HG03378 (cell line): Measurements from ENCODE around the gene SUSD1.
"Not testable (repeated sequence)": the region's sequence is repeated elsewhere in the genome, so short reads cannot be mapped to it uniquely, and the experiment has no call there.

ENCODE experiments used
- ATAC-seq: cut with Tn5 transposase; IDR thresholded peaks from one replicate; pipeline ENCODE4 v1.9.1; 2021; ENCODE audit warnings: mild to moderate bottlenecking, moderate library complexity; ENCODE audit not compliant: unreplicated experiment

The SUSD1 gene

GRCh38 chr9:112132356-112132755 is 42.7 kb downstream of the SUSD1 start:
- ATAC-seq: no peak

DNA sequence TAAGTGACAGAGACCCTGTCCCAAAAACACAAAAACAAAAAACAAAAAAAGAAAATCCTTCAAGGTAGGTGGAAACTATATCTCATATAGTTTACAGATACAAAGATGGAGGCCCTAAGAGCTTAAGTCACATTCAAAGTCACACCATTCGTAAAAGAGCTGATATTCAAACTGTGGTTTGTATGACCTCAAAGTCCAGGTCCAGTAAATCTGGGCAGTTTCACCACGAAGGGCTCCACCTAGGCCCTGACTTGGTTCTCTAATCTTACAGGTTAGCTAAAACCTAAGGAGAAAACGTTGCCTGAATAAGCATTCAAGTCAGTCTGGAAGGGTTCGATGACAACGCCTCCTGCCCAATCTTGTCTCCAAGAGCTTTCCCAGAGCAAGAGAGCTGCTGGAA is 44.1 kb downstream of the SUSD1 start:
- ATAC-seq: no peak

- no peak for ATAC-seq
These were observed 44.8 kb downstream of the SUSD1 start for GRCh38 chr9:112130347-112130746.

DNA sequence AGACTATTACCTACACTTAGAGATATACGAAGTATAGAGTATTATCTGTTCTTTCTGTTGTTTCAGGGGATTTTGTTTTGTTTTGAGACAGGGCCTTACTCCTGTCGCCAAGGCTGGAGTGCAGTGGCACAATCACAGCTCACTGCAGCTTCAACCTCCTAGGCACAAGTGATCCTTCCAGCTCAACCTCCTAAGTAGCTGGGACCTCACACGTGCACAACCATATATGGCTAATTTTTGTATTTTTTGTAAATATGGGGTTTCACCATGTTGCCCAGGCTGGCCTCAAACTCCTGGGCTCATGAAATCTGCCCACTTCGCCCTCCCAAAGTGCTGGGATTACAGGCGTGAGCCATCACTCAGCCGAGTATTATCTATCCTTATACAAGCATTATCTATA is 45.9 kb downstream of the SUSD1 start:
- no peak for ATAC-seq

DNA sequence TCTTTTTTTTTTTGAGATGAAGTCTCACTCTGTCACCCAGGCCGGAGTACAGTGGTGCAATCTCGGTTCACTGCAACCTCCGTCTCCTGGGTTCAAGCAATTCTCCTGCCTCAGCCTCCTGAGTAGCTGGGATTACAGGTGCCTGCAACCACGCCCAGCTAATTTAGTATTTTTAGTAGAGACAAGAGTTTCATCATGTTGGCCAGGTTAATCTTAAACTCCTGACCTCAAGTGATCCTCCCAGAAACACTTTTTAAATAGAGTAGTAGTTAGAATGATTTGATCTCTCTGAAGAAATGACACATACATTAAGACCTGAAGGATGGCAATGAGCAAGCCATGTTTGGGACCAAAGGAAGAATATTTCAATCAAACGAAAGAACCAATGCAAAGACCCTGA is 46.7 kb downstream of the SUSD1 start:
- not testable (repeated sequence) for ATAC-seq

DNA sequence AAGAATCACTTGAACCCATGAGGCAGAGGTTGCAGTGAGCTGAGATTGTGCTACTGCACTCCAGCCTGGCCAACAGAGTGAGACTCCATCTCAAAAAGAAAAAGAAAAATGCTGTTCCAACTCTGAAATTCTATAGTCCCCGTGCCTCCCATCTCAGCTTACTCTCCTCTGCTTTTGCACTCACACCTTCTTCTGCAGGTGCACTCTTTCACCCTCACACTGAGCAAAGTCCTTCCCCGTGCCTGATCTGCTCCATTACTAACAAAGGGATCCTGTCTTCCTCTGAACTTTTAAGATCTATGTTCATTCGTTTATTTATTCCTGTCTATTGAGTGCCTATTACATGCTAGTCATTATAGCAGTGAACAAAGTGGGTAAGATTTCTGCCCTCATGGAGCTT is 47.8 kb downstream of the SUSD1 start:
- no peak for ATAC-seq

- ATAC-seq: peak; percentile 50
These were observed 49.1 kb downstream of the SUSD1 start for GRCh38 chr9:112125951-112126388.

DNA sequence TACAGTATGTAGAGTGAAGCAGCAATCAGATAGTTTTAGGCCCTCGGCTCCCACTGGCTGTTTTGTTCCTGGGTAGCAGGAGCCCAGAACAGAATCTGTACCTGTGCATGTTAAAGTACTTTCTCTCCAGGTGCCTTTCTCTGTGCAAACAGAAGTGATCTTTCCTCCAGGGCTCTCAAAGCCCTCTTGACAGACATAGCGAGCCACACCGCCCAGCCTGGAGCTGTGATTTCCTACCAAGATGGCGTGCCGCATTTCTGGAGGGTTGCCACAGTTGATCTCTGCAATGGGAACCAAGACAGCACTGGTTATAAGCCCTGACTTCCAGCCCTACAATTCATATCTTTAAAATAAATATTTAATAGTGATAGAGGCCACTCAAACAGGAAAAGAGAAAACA is 50.9 kb downstream of the SUSD1 start:
- no peak for ATAC-seq

DNA sequence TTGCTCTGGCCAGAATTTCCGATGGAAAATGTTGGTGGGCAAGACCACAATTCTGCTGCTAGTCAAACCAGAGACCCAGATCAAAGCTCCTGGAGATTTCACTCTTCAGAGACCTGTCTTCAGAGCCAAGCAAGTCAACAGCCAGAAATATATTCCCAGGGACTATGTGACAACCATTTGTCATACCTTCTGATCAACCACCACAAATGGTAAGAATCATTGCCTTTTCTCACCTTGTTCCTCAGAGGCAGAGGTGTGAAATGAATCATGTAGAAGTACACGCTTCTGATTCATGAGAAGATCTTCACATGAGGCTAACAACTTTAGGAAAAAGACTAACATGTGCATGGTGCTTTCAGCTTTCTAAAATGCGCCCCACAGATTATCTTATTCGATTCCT is 53.5 kb downstream of the SUSD1 start:
- ATAC-seq: no peak

DNA sequence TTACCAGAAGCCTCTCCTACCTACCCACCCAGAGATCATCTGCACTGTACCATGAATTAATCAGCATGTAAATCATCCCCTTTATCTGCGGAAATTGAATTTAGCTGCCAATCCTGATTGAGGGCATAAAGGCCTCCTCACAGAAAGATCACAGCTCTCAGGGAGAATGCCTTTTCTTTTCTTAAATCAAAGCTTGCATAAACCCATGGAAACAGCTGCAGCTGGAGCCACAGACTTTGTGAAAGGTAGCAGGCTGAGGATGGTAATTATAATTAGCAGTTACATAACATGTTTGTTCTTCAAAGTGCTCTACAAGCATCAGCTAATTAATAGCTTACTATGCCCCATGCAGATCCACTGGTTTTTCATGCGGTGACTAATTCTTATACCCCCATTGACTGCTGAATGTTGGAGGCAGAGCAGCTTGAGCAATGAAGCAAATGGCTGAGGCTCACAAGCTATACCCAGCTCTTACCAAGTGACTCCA is 54.6 kb downstream of the SUSD1 start:
- ATAC-seq: no peak

DNA sequence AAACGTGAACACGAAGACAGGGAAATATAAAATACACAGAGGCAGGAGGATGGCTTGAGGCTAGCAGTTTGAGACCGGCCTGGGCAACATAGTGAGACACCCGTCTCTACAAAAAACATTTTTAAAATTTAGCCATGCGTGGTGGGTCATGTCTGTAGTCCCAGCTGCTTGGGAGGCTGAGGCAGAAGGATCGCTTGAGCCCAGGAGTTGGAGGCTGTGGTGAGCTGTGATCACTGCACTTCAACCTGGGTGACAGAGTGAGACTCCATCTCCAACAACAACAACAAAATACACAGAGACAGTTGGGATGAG is 55.1 kb downstream of the SUSD1 start:
- ATAC-seq: no peak

GRCh38 chr9:112119225-112120029 is 55.7 kb downstream of the SUSD1 start:
- no peak for ATAC-seq

DNA sequence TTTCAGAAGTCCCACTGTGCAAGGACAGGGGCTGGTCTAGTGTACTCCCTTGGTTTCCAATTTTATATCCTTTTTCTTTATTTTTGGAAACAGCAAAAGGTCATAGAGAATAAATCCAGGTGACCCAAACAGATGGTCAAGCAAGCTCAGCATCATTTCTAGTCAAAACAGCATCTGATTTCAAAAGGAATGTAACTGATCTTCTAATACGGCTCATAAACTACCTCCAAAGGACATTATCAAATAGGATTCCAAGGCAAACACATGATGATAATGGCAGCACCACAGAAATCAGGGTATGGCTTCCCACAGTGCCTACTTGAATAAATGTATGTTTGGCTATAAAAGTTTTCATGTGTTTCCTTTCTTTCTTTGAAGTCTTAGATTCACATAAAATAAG is 57.1 kb downstream of the SUSD1 start:
- ATAC-seq: no peak

DNA sequence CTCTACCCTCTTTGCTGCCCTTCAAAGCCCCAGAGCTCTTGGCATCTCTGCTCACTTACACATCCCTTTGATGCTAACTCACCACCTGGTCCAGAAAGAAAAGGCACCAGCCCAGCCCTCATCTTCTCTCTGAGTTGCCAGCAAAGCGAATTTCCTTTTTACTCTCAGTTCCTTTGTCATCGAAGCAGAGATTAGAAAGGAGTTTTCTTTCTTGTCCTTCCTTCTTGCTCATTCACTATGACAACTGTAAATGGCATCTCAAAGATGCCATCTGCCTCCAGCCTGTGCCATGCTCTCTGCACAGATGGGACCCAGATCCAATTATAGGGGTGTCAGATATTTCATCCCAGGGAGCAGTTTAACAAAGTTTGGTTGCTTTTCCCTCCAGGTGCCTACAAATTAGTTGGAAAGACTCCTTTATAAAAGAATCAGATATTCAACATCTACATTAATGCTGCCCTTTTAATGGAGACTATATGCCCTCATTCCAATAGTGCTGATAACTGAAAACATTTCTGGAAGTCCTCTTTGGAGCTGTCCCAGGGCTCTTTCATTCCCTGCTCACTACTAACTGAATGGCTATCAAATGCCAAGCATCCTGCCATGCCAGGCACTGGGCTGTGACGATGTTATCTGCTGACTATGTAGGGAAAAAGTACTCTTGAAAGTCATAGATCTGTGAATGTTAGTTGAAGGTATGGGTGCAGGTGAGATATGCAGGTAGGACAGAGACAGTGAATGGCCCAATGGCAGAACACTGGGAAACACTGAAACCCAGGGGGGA is 58.9 kb downstream of the SUSD1 start:
- ATAC-seq: no peak

DNA sequence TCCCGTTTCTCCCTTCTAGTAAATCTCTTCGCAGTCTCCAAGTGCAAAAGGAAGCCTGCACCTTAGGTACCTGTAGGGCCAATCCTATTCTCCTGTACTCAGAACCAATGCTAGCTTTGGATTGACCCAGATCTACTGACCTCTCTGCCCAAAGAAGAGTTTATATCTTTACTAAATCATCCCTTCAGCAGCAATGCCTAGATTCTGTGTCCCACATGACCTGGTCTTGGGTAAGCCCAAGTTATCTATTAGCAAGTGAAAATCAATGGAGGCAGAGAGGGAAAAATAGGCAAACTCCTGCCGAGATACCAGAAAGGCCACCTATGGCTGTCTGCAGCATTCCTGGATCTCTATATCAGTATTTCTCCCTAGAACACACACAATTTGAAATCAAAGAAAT is 60.0 kb downstream of the SUSD1 start:
- ATAC-seq: no peak

DNA sequence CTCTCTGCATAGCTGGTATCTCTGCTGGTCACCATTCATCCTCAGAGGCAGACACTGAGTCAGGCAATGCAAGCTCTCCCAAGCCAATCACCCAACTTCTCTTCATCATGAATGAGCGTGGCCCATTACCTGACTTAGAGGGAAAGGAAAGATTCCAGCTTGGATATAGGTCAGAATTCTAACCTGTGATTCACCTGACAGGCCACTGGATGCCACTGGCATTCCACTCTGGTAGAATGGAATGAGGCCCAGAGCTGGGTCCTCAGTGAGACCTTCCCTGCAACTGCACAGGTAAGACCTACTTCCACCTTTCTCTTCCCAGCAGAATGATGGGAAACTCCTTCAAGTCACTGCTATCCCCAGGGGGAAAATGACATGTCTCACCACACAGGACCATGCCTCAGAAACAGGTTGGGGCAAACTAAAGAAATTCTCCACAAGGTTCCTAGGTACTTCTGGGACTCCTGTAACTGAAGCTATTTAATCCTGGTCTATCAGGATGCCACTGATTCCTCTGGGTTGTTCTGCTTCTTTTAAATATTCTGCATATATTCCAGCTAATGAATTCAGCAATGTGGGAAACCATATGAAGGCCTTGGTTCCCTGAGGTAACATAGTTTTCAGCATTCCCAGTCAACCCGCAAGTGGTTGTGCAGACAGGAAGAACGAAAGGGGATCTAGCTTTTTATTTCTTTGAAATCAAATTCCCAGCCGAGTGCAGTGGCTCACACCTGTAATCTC is 62.0 kb downstream of the SUSD1 start:
- no peak for ATAC-seq

GRCh38 chr9:112112519-112112918 is 62.6 kb downstream of the SUSD1 start:
- no peak for ATAC-seq

DNA sequence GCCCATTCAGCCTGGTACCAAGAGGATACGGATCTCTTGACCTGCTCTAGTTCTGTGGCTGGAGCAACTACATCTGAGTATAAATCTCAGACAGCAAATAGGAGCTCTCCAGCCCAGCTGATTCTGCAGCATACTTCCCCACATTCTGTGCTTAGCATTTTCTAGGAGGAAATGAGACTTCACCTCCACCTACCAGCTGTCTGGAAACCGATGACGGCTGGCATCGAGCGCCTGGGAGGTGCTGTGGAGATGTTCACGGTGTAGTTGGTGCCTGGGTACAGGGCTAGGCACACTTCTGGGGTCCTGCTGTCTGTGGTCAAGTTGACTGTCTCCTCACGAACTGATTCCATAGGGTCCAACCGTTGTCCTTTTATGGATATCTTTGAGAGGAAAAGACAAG is 63.6 kb downstream of the SUSD1 start:
- ATAC-seq: no peak

- ATAC-seq: no peak
These were observed 64.4 kb downstream of the SUSD1 start for GRCh38 chr9:112110777-112111113.

GRCh38 chr9:112110094-112110776 is 64.9 kb downstream of the SUSD1 start:
- ATAC-seq: no peak

DNA sequence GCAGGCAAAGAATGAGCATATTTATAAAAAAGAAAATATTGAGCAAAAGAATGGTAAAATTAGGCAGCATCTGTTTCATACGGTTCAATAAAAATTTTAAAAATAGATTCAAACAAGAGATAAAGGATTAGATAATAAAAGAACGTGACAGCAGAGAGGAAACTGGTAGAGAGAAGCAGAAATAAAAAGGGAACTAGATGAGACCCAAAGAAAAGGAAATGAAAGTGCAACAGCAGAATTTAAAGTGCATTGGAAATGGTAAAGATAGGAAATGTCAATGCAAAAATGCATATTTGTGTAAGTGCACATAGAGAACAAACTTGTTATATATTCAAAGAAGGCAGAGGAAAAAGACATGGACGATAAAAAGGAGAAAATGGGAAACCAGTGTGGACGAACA is 70.2 kb downstream of the SUSD1 start:
- ATAC-seq: no peak
